ENCODE data around the gene HLA-B. TPM values are rescaled to one million over a fixed set of nuclear protein-coding genes. Genes with fewer than 3 reads are reported as not detected.
"Not testable (repeated sequence)": the region's sequence is repeated elsewhere in the genome, so short reads cannot be mapped to it uniquely, and the experiment has no call there.

Gene HLA-B
- total RNA-seq = 1,000 to 10,000 TPM; 2,753 to 2,773 TPM

- DNase-seq = peak; percentile 77
- H3K36me3 Mint-ChIP-seq = peaks cover 54% of the 10 kb centered on the region
- H3K4me3 Mint-ChIP-seq = peak within 1 kb of the TSS; percentile 95
- peaks cover 50% of the 10 kb centered on the region for H3K4me1 Mint-ChIP-seq
- peak within 1 kb of the TSS; percentile 99 for H3K27ac Mint-ChIP-seq
- peaks cover 7% of the 10 kb centered on the region for H3K9me3 Mint-ChIP-seq
- peaks cover 3% of the 10 kb centered on the region for H3K27me3 Mint-ChIP-seq
These were observed at the start of gene HLA-B for GRCh38 chr6:31356946-31357466. Gene HLA-B, minus strand, starts transcription at chr6:31357179. Its CDS starts 21 bp downstream, at chr6:31357158.

- Mint-ChIP-seq H3K4me1 (peaks cover 62% of the 10 kb centered on the region), H3K27me3 (no peaks in the 10 kb centered on the region), H3K27ac (no peak overlapping the region), H3K36me3 (peaks cover 17% of the 10 kb centered on the region), H3K9me3 (no peaks in the 10 kb centered on the region), H3K4me3 (no peak overlapping the region)
- DNase-seq = no peak
These were observed 49.0 kb upstream of the HLA-B start for GRCh38 chr6:31405996-31406395.

- DNase-seq, H3K9me3 Mint-ChIP-seq, H3K27me3 Mint-ChIP-seq: not testable (repeated sequence)
- Mint-ChIP-seq H3K36me3 (peaks cover 17% of the 10 kb centered on the region), H3K4me3 (peak overlapping the region; percentile 84), H3K4me1 (peaks cover 63% of the 10 kb centered on the region), H3K27ac (peak overlapping the region; percentile 70)
These were observed 47.0 kb upstream of the HLA-B start for GRCh38 chr6:31404061-31404364.

GRCh38 chr6:31403283-31404060 is 46.5 kb upstream of the HLA-B start, which contains the start of gene MICA:
Gene MICA, plus strand, starts transcription at chr6:31403595. Its CDS starts 38 bp downstream, at chr6:31403633.
- H3K36me3 Mint-ChIP-seq = peaks cover 17% of the 10 kb centered on the region
- peak within 1 kb of the TSS; percentile 84 for H3K4me3 Mint-ChIP-seq
- H3K27ac Mint-ChIP-seq = peak within 1 kb of the TSS; percentile 70
- H3K4me1 Mint-ChIP-seq = peaks cover 64% of the 10 kb centered on the region
- H3K27me3 Mint-ChIP-seq = no peaks in the 10 kb centered on the region
- DNase-seq = peak; percentile 76
- H3K9me3 Mint-ChIP-seq = no peaks in the 10 kb centered on the region

GRCh38 chr6:31402324-31403282 is 45.6 kb upstream of the HLA-B start:
- peaks cover 56% of the 10 kb centered on the region for H3K4me1 Mint-ChIP-seq
- no peaks in the 10 kb centered on the region for H3K27me3 Mint-ChIP-seq
- no peaks in the 10 kb centered on the region for H3K9me3 Mint-ChIP-seq
- H3K36me3 Mint-ChIP-seq = peaks cover 17% of the 10 kb centered on the region
- H3K4me3 Mint-ChIP-seq = peak overlapping the region; percentile 84
- H3K27ac Mint-ChIP-seq = peak overlapping the region; percentile 25
- peak; percentile 36 for DNase-seq

GRCh38 chr6:31401403-31401802 is 44.4 kb upstream of the HLA-B start:
- no peak for DNase-seq
- peaks cover 51% of the 10 kb centered on the region for H3K4me1 Mint-ChIP-seq
- peaks cover 16% of the 10 kb centered on the region for H3K36me3 Mint-ChIP-seq
- peak overlapping the region; percentile 84 for H3K4me3 Mint-ChIP-seq
- peak overlapping the region; percentile 94 for H3K27ac Mint-ChIP-seq
- no peaks in the 10 kb centered on the region for H3K9me3 Mint-ChIP-seq
- no peaks in the 10 kb centered on the region for H3K27me3 Mint-ChIP-seq

- no peaks in the 10 kb centered on the region for H3K9me3 Mint-ChIP-seq
- DNase-seq = peak; percentile 70
- H3K27me3 Mint-ChIP-seq = no peaks in the 10 kb centered on the region
- peak overlapping the region; percentile 84 for H3K4me3 Mint-ChIP-seq
- peak overlapping the region; percentile 94 for H3K27ac Mint-ChIP-seq
- peaks cover 47% of the 10 kb centered on the region for H3K4me1 Mint-ChIP-seq
- peaks cover 14% of the 10 kb centered on the region for H3K36me3 Mint-ChIP-seq
These were observed 43.7 kb upstream of the HLA-B start for GRCh38 chr6:31400467-31401289.

- Mint-ChIP-seq H3K27me3 (no peaks in the 10 kb centered on the region), H3K27ac (peak overlapping the region; percentile 94), H3K9me3 (no peaks in the 10 kb centered on the region), H3K36me3 (peaks cover 14% of the 10 kb centered on the region), H3K4me1 (peaks cover 45% of the 10 kb centered on the region), H3K4me3 (peak overlapping the region; percentile 84)
- DNase-seq = peak; percentile 75
These were observed 42.8 kb upstream of the HLA-B start for GRCh38 chr6:31399589-31400466.

- H3K27me3 Mint-ChIP-seq = no peaks in the 10 kb centered on the region
- H3K4me1 Mint-ChIP-seq = peaks cover 37% of the 10 kb centered on the region
- no peak for DNase-seq
- H3K9me3 Mint-ChIP-seq = no peaks in the 10 kb centered on the region
- no peak overlapping the region for H3K27ac Mint-ChIP-seq
- no peak overlapping the region for H3K4me3 Mint-ChIP-seq
- H3K36me3 Mint-ChIP-seq = peaks cover 10% of the 10 kb centered on the region
These were observed 41.0 kb upstream of the HLA-B start for GRCh38 chr6:31397901-31398525.

GRCh38 chr6:31397153-31397499 is 40.1 kb upstream of the HLA-B start:
- not testable (repeated sequence) for H3K27ac Mint-ChIP-seq, H3K4me3 Mint-ChIP-seq, DNase-seq, H3K27me3 Mint-ChIP-seq, H3K36me3 Mint-ChIP-seq, H3K9me3 Mint-ChIP-seq
- peaks cover 29% of the 10 kb centered on the region for H3K4me1 Mint-ChIP-seq

GRCh38 chr6:31396422-31397152 is 39.6 kb upstream of the HLA-B start:
- H3K4me3 Mint-ChIP-seq = no peak overlapping the region
- no peak overlapping the region for H3K27ac Mint-ChIP-seq
- peaks cover 23% of the 10 kb centered on the region for H3K4me1 Mint-ChIP-seq

GRCh38 chr6:31395832-31396231 is 38.9 kb upstream of the HLA-B start:
- Mint-ChIP-seq H3K4me3 (no peak overlapping the region), H3K27me3 (no peaks in the 10 kb centered on the region), H3K27ac (no peak overlapping the region), H3K4me1 (peaks cover 16% of the 10 kb centered on the region), H3K36me3 (peaks cover 1% of the 10 kb centered on the region), H3K9me3 (no peaks in the 10 kb centered on the region)
- no peak for DNase-seq

More at GRCh38 chr6:31396422-31397152, 39.6 kb upstream of the HLA-B start:
- Mint-ChIP-seq H3K27me3 (no peaks in the 10 kb centered on the region), H3K9me3 (no peaks in the 10 kb centered on the region), H3K36me3 (peaks cover 7% of the 10 kb centered on the region)
- peak; percentile 87 for DNase-seq

- Mint-ChIP-seq H3K36me3 (no peaks in the 10 kb centered on the region), H3K4me1 (peaks cover 13% of the 10 kb centered on the region), H3K9me3 (no peaks in the 10 kb centered on the region), H3K4me3 (no peak overlapping the region), H3K27me3 (no peaks in the 10 kb centered on the region), H3K27ac (no peak overlapping the region)
- DNase-seq = no peak
These were observed 37.4 kb upstream of the HLA-B start for GRCh38 chr6:31394381-31394780.

Measured in activated naive CD8-positive, alpha-beta T cell treated with anti-CD3 and anti-CD28 coated beads for 36 hours (primary cell).